IMR-90 (cell line): Measurements from ENCODE around the gene YPEL3. TPM values are rescaled to one million over a fixed set of nuclear protein-coding genes. Genes with fewer than 3 reads are reported as not detected.

Experiments
- ATAC-seq: fragments of 200-7000 bp; cut with Tn5 transposase; 2 replicates; pipeline ENCODE4 v1.9.1; 2020; ENCODE audit warnings: low read depth, mild to moderate bottlenecking, moderate library complexity
- BruUV-seq: library from RNA; stranded (reverse); fragments of 400-500 nt; replicated peaks from 2 replicates; lab custom pipeline; 2021; lab: Mats Ljungman, UMichigan
- CTCF ChIA-PET: fragments of 300-600 bp; formaldehyde crosslinking; extraction: SDS; loops from one replicate; lab custom pipeline; 2021; ENCODE audit warnings: antibody characterized with exemption; lab: Yijun Ruan, JAX
- POLR2A ChIA-PET: fragments of 300-600 bp; sonication (Branson Sonifier 250); formaldehyde crosslinking; loops from one replicate; lab custom pipeline; 2022; ENCODE audit warnings: antibody characterized with exemption; ENCODE audit not compliant: unreplicated experiment; lab: Charles Lee
- DNase-seq: peaks from one replicate; pipeline ENCODE4 v3.0.0; 2013
- H2AFZ ChIP-seq: replicated peaks from 2 replicates; pipeline ENCODE3; 2013; ENCODE audit warnings: low read length, mild to moderate bottlenecking; ENCODE audit not compliant: poor library complexity
- H2AK5ac ChIP-seq: 2 replicates; pipeline ENCODE4 v1.6.1; 2013; ENCODE audit warnings: low read depth, low read length, inconsistent platforms
- H2AK9ac ChIP-seq: replicated peaks from 2 replicates; pipeline ENCODE3; 2013; ENCODE audit warnings: mild to moderate bottlenecking, low read depth, low read length, moderate library complexity; ENCODE audit not compliant: poor library complexity
- H2BK120ac ChIP-seq: 2 replicates; pipeline ENCODE4 v1.6.1; 2013; ENCODE audit warnings: low read depth, low read length, inconsistent platforms
- H2BK15ac ChIP-seq: 3 replicates; pipeline ENCODE4 v1.6.1; 2013; ENCODE audit warnings: low read depth, low read length, inconsistent platforms
- H2BK20ac ChIP-seq: 2 replicates; pipeline ENCODE4 v1.6.1; 2013; ENCODE audit warnings: low read depth, mild to moderate bottlenecking, inconsistent platforms, low read length, moderate library complexity
- H2BK5ac ChIP-seq: 2 replicates; pipeline ENCODE4 v1.6.1; 2013; ENCODE audit warnings: mild to moderate bottlenecking, low read depth, low read length, inconsistent platforms; ENCODE audit not compliant: poor library complexity, severe bottlenecking
- H3K14ac ChIP-seq: replicated peaks from 2 replicates; pipeline ENCODE4 v1.6.1; 2013; ENCODE audit warnings: low read depth, low read length, inconsistent platforms
- H3K18ac ChIP-seq: 2 replicates; pipeline ENCODE4 v1.6.1; 2013; ENCODE audit warnings: low read depth, low read length, control low read depth
- H3K23ac ChIP-seq: 2 replicates; pipeline ENCODE4 v1.6.1; 2013; ENCODE audit warnings: low read depth, low read length, inconsistent platforms
- H3K27ac ChIP-seq: 2 replicates; pipeline ENCODE4 v1.5.1; 2013; ENCODE audit warnings: mild to moderate bottlenecking, control low read depth, low read length; ENCODE audit not compliant: insufficient read depth
- H3K27me3 ChIP-seq: 2 replicates; pipeline ENCODE4 v1.6.1; 2013; ENCODE audit warnings: low read length; ENCODE audit not compliant: control insufficient read depth, insufficient read depth
- H3K36me3 ChIP-seq: 2 replicates; pipeline ENCODE4 v1.6.1; 2013; ENCODE audit warnings: low read length, mixed read lengths; ENCODE audit not compliant: control insufficient read depth, insufficient read depth
- H3K4ac ChIP-seq: 2 replicates; pipeline ENCODE4 v1.6.1; 2013; ENCODE audit warnings: low read depth, low read length, inconsistent platforms
- H3K4me1 ChIP-seq: 2 replicates; pipeline ENCODE4 v1.6.1; 2013; ENCODE audit warnings: low read length, mixed read lengths; ENCODE audit not compliant: control insufficient read depth, insufficient read depth
- H3K4me2 ChIP-seq: 2 replicates; pipeline ENCODE4 v1.6.1; 2013; ENCODE audit warnings: low read depth, mild to moderate bottlenecking, control low read depth, low read length, moderate library complexity
- H3K4me3 ChIP-seq: 2 replicates; pipeline ENCODE4 v1.5.1; 2013; ENCODE audit warnings: low read depth, mild to moderate bottlenecking, control low read depth, low read length, moderate library complexity; ENCODE audit not compliant: insufficient read depth
- H3K56ac ChIP-seq: 2 replicates; pipeline ENCODE4 v1.6.1; 2013; ENCODE audit warnings: low read length, inconsistent platforms; ENCODE audit not compliant: insufficient read depth; ENCODE audit errors: extremely low read depth
- H3K79me1 ChIP-seq, 2 experiments: 2 replicates each; pipeline ENCODE4 v1.6.1; 2013; ENCODE audit warnings: low read length in 2 of 2, inconsistent platforms in 1 of 2, low read depth in 1 of 2
- H3K9ac ChIP-seq: 2 replicates; pipeline ENCODE4 v1.6.1; 2013; ENCODE audit warnings: low read depth, low read length, control low read depth
- H3K9me1 ChIP-seq: 2 replicates; pipeline ENCODE4 v1.6.1; 2013; ENCODE audit warnings: low read length, inconsistent platforms; ENCODE audit not compliant: insufficient read depth
- H3K9me3 ChIP-seq: 2 replicates; pipeline ENCODE4 v1.6.1; 2013; ENCODE audit warnings: low read length; ENCODE audit not compliant: control insufficient read depth, insufficient read depth
- H4K20me1 ChIP-seq: 2 replicates; pipeline ENCODE4 v1.6.1; 2013; ENCODE audit warnings: low read length, inconsistent platforms; ENCODE audit not compliant: insufficient read depth
- H4K5ac ChIP-seq: 2 replicates; pipeline ENCODE4 v1.6.1; 2013; ENCODE audit warnings: mild to moderate bottlenecking, low read depth, low read length, control low read depth
- H4K8ac ChIP-seq, 2 experiments: 2 replicates each; pipeline ENCODE4 v1.6.1; 2013; ENCODE audit warnings: low read depth in 2 of 2, low read length in 2 of 2, control low read depth in 1 of 2, inconsistent platforms in 1 of 2
- H4K91ac ChIP-seq: 2 replicates; pipeline ENCODE4 v1.6.1; 2013; ENCODE audit warnings: low read depth, low read length, inconsistent platforms; ENCODE audit not compliant: insufficient read depth
- BHLHE40 ChIP-seq: fragments of 150-350 bp; IDR thresholded peaks from 2 replicates; pipeline ENCODE4 v1.6.1; 2016; ENCODE audit warnings: mild to moderate bottlenecking, low read depth, low read length
- CTCF ChIP-seq: conservative IDR thresholded peaks from 2 replicates; pipeline ENCODE4 v1.5.1; 2012; ENCODE audit warnings: mild to moderate bottlenecking, low read depth, low read length, improper control_type of control experiment
- ELK1 ChIP-seq: fragments of 150-350 bp; IDR thresholded peaks from 2 replicates; pipeline ENCODE4 v1.6.1; 2016; ENCODE audit warnings: low read depth, mild to moderate bottlenecking, low read length, moderate library complexity, borderline replicate concordance
- FOS ChIP-seq: fragments of 150-350 bp; IDR thresholded peaks from 2 replicates; pipeline ENCODE4 v1.6.1; 2016; ENCODE audit warnings: low read depth, low read length
- MXI1 ChIP-seq: IDR thresholded peaks from 2 replicates; pipeline ENCODE4 v1.6.1; 2012; ENCODE audit warnings: low read depth, mild to moderate bottlenecking, low read length, moderate library complexity, borderline replicate concordance
- POLR2A ChIP-seq: IDR thresholded peaks from 2 replicates; pipeline ENCODE4 v1.6.1; 2012; ENCODE audit warnings: mild to moderate bottlenecking, low read depth, low read length
- RCOR1 ChIP-seq: IDR thresholded peaks from 2 replicates; pipeline ENCODE4 v1.6.1; 2012; ENCODE audit warnings: mild to moderate bottlenecking, low read length, improper control_type of control experiment; ENCODE audit not compliant: insufficient replicate concordance
- RFX5 ChIP-seq: IDR thresholded peaks from 2 replicates; pipeline ENCODE4 v1.8.0; 2012; ENCODE audit warnings: low read depth, mild to moderate bottlenecking, low read length, moderate library complexity
- USF2 ChIP-seq: fragments of 150-350 bp; IDR thresholded peaks from 2 replicates; pipeline ENCODE4 v1.6.1; 2017; ENCODE audit warnings: mild to moderate bottlenecking, antibody characterized with exemption, low read length, low read depth
- WGBS, 2 experiments: methylation state at CpG; one replicate each; pipeline versions ENCODE4 v1.1.5 to v1.1.7; 2013; ENCODE audit warnings: missing lambda C conversion rate in 2 of 2; ENCODE audit not compliant: insufficient read length in 1 of 2; ENCODE audit errors: extremely low coverage in 2 of 2; 5-methylcytosine and 5-hydroxymethylcytosine counted together
- dilution Hi-C: fragments of 300-500 bp; cut with HindIII; formaldehyde crosslinking; loops from one replicate; pipeline ENCODE4 v1.14.3; 2018; ENCODE audit warnings: low sequenced_read_pairs; ENCODE audit not compliant: unreplicated experiment
- in situ Hi-C: fragments of 300-500 bp; cut with MboI; formaldehyde crosslinking; loops from 3 replicates; pipeline ENCODE4 v1.14.3; 2019; ENCODE audit warnings: low sequenced_read_pairs, inconsistent platforms, mixed read lengths
- intact Hi-C: fragments of 100-400 bp; cut with micrococcal nuclease; formaldehyde crosslinking; loops from 2 replicates; pipeline ENCODE4 v1.10.0; 2022
- polyA plus RNA-seq, 3 experiments: library from polyadenylated mRNA; depleted of rRNA; stranded (reverse); fragments of >200 nt; gene quantifications; 2 replicates each; pipeline ENCODE4 v1.2.3, GENCODE V29; 2012; ENCODE audit warnings: low replicate concordance in 1 of 3
- total RNA-seq: library from RNA; depleted of rRNA; stranded (reverse); fragments of >200 nt; gene quantifications from 2 replicates; pipeline ENCODE4 v1.2.3, GENCODE V29; 2012

YPEL3 gene
- total and polyA plus RNA-seq, 2 of the 4 experiments (the other 2 are of a cell fraction): 1.1 to 25.6 TPM

GRCh38 chr16:30124985-30125379, 29.0 kb upstream of the YPEL3 start:
- H3K4me1 ChIP-seq: peaks cover 12% of the 10 kb centered on the region
- H3K27ac ChIP-seq: no peak overlapping the region
- CTCF ChIA-PET: interaction anchor here (1.4 kb wide), 1 partner anchor 51 kb away, joined by 3 read pairs; no protein-coding TSS in a partner anchor
- dilution Hi-C loops (no loop called here), intact Hi-C loops (no loop called here), in situ Hi-C loops (no loop called here)
- H2BK5ac ChIP-seq: no peak overlapping the region
- no peak for TF ChIP-seq POLR2A
- TF ChIP-seq MXI1: no peak
- TF ChIP-seq USF2: no peak
- no peak for TF ChIP-seq CTCF
- no peak for TF ChIP-seq BHLHE40
- no peak for TF ChIP-seq RCOR1
- TF ChIP-seq FOS: no peak
- TF ChIP-seq ELK1: no peak
- no peak for TF ChIP-seq RFX5
- H2AFZ ChIP-seq: no peak overlapping the region
- H4K91ac ChIP-seq: no peak overlapping the region
- no peak for ATAC-seq
- H4K20me1 ChIP-seq: no peaks in the 10 kb centered on the region
- no peak overlapping the region for H2BK120ac ChIP-seq
- H3K14ac ChIP-seq: no peak overlapping the region
- no peak overlapping the region for H2AK9ac ChIP-seq
- no peak overlapping the region for H3K18ac ChIP-seq
- no peak for DNase-seq
- H3K23ac ChIP-seq: no peak overlapping the region
- H4K5ac ChIP-seq: no peak overlapping the region
- POLR2A ChIA-PET: no interaction called here
- no peak overlapping the region for H3K4me2 ChIP-seq
- no peak overlapping the region for H3K4ac ChIP-seq
- H2BK15ac ChIP-seq: no peak overlapping the region
- peak overlapping the region; percentile 44; the same call in 1 of the 2 replicates for H2AK5ac ChIP-seq
- 0 out of 2 replicates have a peak overlapping the region, but pooled peaks have one; percentile 20 for H2BK20ac ChIP-seq
- no peak overlapping the region for H4K8ac ChIP-seq
- H3K27me3 ChIP-seq: no peaks in the 10 kb centered on the region
- H3K9ac ChIP-seq: no peak overlapping the region
- WGBS, 2 experiments: no CpG with 5 or more reads among the region's 4 CpGs
- peaks cover 2% of the 10 kb centered on the region; the same call in 1 of the 2 replicates for H3K9me1 ChIP-seq
- no TSS peak for BruUV-seq
- no peak overlapping the region for H3K56ac ChIP-seq
- no peak overlapping the region for H3K4me3 ChIP-seq
- H3K79me1 ChIP-seq: peaks cover 0 to 18% of the 10 kb centered on the region in 2 experiments; a peak in 2 of 4 replicates
- H3K36me3 ChIP-seq: peaks cover 7% of the 10 kb centered on the region
- H3K9me3 ChIP-seq: no peaks in the 10 kb centered on the region
